Bronchial epithelial cell (primary cell): Measurements from ENCODE around the gene SGPL1. TPM values are rescaled to one million over a fixed set of nuclear protein-coding genes. Genes with fewer than 3 reads are reported as not detected.

ENCODE experiments used
- DNase-seq: peaks from one replicate; pipeline ENCODE4 v3.0.0-alpha.2; 2010; ENCODE audit warnings: low read depth
- FAIRE-seq: peaks from 2 replicates; lab custom pipeline; 2011; peaks lifted over from hg19 to GRCh38; lab: Jason Lieb, UNC
- H3K27me3 ChIP-seq: 2 replicates; pipeline ENCODE4 v1.5.1; 2011; ENCODE audit warnings: low read length; ENCODE audit not compliant: control insufficient read depth, insufficient read depth
- H3K36me3 ChIP-seq: 2 replicates; pipeline ENCODE4 v1.5.1; 2011; ENCODE audit warnings: low read length; ENCODE audit not compliant: control insufficient read depth, insufficient read depth
- H3K4me3 ChIP-seq: 2 replicates; pipeline ENCODE4 v1.5.1; 2011; ENCODE audit warnings: mild to moderate bottlenecking, low read depth, low read length, control low read depth
- total RNA-seq: library from RNA; depleted of rRNA; stranded (reverse); fragments of >200 nt; gene quantifications from 2 replicates; pipeline ENCODE4 v1.2.1, GENCODE V29; 2014
- TF ChIP-seq, protein P1 (sequence below): IDR thresholded peaks from 2 replicates; pipeline ENCODE4 v1.5.1; 2011; ENCODE audit warnings: mild to moderate bottlenecking, moderate library complexity, low read length, control low read depth, inconsistent platforms; ENCODE audit not compliant: insufficient read depth, severe bottlenecking

SGPL1 gene
- total RNA-seq, 1 donor from 2014 or later: 82.9 TPM

GRCh38 chr10:70849582-70850016 is 33.9 kb downstream of the SGPL1 start:
- FAIRE-seq (no peak), DNase-seq (peak; percentile 8)
- peaks cover 10% of the 10 kb centered on the region for H3K36me3 ChIP-seq
- TF ChIP-seq, protein P1, sequence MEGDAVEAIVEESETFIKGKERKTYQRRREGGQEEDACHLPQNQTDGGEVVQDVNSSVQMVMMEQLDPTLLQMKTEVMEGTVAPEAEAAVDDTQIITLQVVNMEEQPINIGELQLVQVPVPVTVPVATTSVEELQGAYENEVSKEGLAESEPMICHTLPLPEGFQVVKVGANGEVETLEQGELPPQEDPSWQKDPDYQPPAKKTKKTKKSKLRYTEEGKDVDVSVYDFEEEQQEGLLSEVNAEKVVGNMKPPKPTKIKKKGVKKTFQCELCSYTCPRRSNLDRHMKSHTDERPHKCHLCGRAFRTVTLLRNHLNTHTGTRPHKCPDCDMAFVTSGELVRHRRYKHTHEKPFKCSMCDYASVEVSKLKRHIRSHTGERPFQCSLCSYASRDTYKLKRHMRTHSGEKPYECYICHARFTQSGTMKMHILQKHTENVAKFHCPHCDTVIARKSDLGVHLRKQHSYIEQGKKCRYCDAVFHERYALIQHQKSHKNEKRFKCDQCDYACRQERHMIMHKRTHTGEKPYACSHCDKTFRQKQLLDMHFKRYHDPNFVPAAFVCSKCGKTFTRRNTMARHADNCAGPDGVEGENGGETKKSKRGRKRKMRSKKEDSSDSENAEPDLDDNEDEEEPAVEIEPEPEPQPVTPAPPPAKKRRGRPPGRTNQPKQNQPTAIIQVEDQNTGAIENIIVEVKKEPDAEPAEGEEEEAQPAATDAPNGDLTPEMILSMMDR: no peak
- H3K27me3 ChIP-seq: no peaks in the 10 kb centered on the region
- no peak overlapping the region for H3K4me3 ChIP-seq

DNA sequence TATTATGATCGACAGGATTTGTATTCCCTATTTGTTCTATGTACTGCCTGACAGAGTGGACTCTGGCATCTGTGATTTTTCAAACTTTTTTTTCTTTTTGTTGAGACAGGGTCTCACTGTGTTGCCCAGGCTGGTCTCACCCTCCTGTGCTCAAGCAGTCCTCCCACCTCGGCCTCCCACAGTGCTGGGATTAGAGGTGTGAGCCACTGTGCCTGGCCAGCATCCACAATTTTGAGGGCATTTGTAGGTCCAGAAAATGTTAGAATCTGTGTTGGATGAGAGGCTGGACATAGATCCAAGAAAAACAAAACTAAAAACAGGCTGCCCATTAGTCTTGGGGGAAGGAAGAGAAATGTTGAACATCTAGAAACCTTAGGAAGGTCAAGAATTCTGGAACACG is 34.3 kb downstream of the SGPL1 start:
- no peak for FAIRE-seq
- Histone ChIP-seq H3K4me3 (no peak overlapping the region), H3K36me3 (peaks cover 13% of the 10 kb centered on the region), H3K27me3 (no peaks in the 10 kb centered on the region)
- TF ChIP-seq, protein P1: no peak
- DNase-seq: no peak

DNA sequence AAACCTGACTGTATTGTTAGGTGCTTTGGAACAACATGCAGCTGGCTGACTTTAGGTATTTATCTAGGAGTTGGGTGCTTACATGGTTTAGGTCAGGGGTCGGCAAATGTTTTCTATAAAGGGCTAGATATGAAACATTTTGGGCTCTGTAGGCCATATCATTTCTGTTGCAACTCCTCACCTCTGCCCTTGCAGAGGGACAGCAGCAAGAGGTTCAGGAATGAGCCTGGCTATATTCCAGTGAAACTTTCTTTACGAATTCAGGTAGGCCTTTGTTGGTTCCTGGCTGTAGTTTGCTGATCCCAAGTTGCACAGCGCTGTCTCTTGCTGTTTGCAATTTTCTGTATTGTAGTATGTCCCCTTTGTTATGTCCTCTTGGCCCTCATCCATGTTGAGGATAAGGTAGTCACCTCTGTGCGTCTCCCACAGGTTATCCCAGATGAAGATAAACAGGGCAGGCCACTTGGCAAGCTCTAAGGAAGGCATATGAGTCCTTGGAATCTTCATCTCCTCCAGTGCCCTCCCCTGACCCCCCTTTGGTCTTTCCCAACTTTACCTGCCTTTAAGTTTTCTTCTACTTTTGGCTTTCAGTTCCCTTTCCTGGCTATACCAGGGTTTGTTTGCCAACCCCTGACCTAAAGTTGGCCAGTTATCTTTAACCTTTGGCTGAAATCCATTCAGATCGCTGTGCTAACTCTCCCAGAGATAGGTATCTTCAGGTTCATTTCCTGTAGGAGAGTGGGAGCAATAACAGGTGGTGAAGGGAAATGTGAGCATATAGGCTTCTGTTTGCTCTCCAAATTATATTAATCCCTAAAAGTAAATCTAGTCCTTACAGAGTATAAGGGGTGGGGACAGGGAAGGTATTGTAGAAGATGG is 36.1 kb downstream of the SGPL1 start:
- H3K4me3 ChIP-seq: no peak overlapping the region
- H3K27me3 ChIP-seq: no peaks in the 10 kb centered on the region
- H3K36me3 ChIP-seq: peaks cover 8% of the 10 kb centered on the region
- FAIRE-seq: no peak
- DNase-seq: no peak
- TF ChIP-seq, protein P1: no peak

DNA sequence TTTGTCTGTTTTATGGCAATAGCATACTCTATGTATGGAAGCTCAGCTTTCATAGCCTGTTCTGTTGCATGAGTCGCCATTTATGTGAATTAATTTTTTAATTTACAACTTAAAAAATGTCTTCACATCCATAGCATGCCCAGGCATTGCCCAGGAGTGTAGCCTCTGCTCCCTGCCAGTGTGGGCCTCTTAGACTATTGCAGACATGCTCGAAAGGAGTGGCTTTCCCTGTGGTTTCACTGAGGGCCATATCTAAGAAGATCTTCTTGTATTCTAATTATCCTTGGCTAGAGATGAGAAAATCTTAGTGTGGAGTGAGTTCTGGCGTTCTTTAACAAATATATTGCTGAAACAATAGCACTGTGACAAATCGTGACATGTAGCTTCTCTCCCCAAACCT is 37.3 kb downstream of the SGPL1 start:
- FAIRE-seq (no peak), DNase-seq (peak; percentile 27)
- TF ChIP-seq, protein P1: no peak
- peaks cover 12% of the 10 kb centered on the region for H3K36me3 ChIP-seq
- no peaks in the 10 kb centered on the region for H3K27me3 ChIP-seq
- H3K4me3 ChIP-seq: no peak overlapping the region

GRCh38 chr10:70853457-70853856 is 37.7 kb downstream of the SGPL1 start:
- TF ChIP-seq, protein P1: no peak
- Histone ChIP-seq H3K27me3 (no peaks in the 10 kb centered on the region), H3K4me3 (no peak overlapping the region), H3K36me3 (peaks cover 12% of the 10 kb centered on the region)
- DNase-seq: no peak
- FAIRE-seq: no peak
